Upper lobe of left lung (tissue), 6 donors: Measurements from ENCODE around the gene BCAT1. TPM values are rescaled to one million over a fixed set of nuclear protein-coding genes. Genes with fewer than 3 reads are reported as not detected.

Source experiments
- ATAC-seq, 2 donors: fragments of 200-7000 bp; cut with Tn5 transposase; one replicate each; pipeline ENCODE4 v1.9.1; 2022; ENCODE audit warnings: mild to moderate bottlenecking in 2 of 2, moderate library complexity in 2 of 2; ENCODE audit not compliant: low FRiP score in 2 of 2
- DNase-seq, 2 donors: peaks; one replicate each; pipeline ENCODE4 v3.0.0-alpha.2; 2019 to 2020
- H3K27ac ChIP-seq, 4 donors: fragments of 200-600 bp; sonication (generic); one replicate each; pipeline ENCODE4 v1.5.1; 2016 to 2019
- H3K27me3 ChIP-seq, 4 donors: fragments of 200-600 bp; sonication (generic); one replicate each; pipeline ENCODE4 v1.5.1; 2017 to 2019
- H3K36me3 ChIP-seq, 4 donors: fragments of 200-600 bp; sonication (generic); one replicate each; pipeline ENCODE4 v1.5.1; 2016 to 2019
- H3K4me1 ChIP-seq, 4 donors: fragments of 200-600 bp; sonication (generic); one replicate each; pipeline ENCODE4 v1.5.1; 2018 to 2019
- H3K4me3 ChIP-seq, 4 donors: fragments of 200-600 bp; sonication (generic); one replicate each; pipeline ENCODE4 v1.5.1; 2017 to 2019; ENCODE audit warnings: mild to moderate bottlenecking in 2 of 4, moderate library complexity in 1 of 4
- H3K9me3 ChIP-seq, 4 donors: fragments of 200-600 bp; sonication (generic); one replicate each; pipeline ENCODE4 v1.5.1; 2018 to 2019
- EP300 ChIP-seq, 4 donors: sonication (generic); formaldehyde crosslinking; IDR thresholded peaks; one replicate each; pipeline ENCODE4 v1.5.1; 2017; ENCODE audit warnings: antibody characterized with exemption in 4 of 4, control low read depth in 2 of 4
- POLR2A ChIP-seq, 4 donors: fragments of 450-650 bp; IDR thresholded peaks; one replicate each; pipeline ENCODE4 v1.5.1; 2016 to 2017; ENCODE audit warnings: antibody characterized with exemption in 4 of 4, mild to moderate bottlenecking in 2 of 4
- POLR2AphosphoS5 ChIP-seq, 2 donors: sonication (generic); formaldehyde crosslinking; IDR thresholded peaks; one replicate each; pipeline ENCODE4 v1.5.1; 2017; ENCODE audit warnings: antibody characterized with exemption in 2 of 2
- WGBS, 2 donors: methylation state at CpG; one replicate each; pipeline ENCODE4 v1.1.5; 2017 to 2018; 5-methylcytosine and 5-hydroxymethylcytosine counted together
- total RNA-seq, 6 donors: library from RNA; depleted of rRNA in 4 of 6; stranded (reverse); fragments of >200 nt in 4 of 6; gene quantifications; one replicate each; pipeline versions ENCODE4 v1.1.0 to v1.2.1, GENCODE V29; 2016 to 2021
- TF ChIP-seq, protein P1 (sequence below), 6 experiments: fragments of 450-650 bp in 4 of 6; fragments of 200-600 bp in 2 of 6; sonication (generic) in 2 of 6; IDR thresholded peaks; one replicate each; pipeline ENCODE4 v1.5.1; 2016 to 2019; ENCODE audit warnings: antibody characterized with exemption in 6 of 6
- donor health status: DM: no; HTN: no; CAD: no; lungs with moderate emphysema.
- donor health status: DM: no; HTN: yes; CAD: no; lungs with severe emphysema.

The BCAT1 gene
- total RNA-seq, 6 donors from 2014 or later, result 52.7 to 145 (median 72.7) TPM

DNA sequence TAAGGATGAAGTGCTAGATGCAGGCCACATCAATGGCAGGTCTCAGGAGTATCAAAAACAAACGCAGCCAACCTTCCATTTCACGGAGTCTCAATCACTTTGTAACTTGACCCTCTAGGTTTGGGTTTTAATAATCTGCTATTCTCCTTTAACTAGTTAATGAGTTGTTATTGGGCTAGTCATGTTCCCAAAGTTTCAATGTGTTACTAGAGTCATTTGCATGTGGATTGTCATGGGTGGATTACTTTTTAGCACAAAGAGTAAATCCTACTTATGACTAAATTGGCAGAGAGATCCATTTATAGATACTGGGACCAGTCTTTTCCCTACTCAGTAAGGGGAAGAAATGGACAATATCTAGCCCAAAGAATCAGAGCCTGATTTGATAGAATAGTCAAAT is 151.0 kb downstream of the BCAT1 start:
- H3K4me3 ChIP-seq, result no peak overlapping the region
- H3K27ac ChIP-seq, result no peak overlapping the region
- H3K4me1 ChIP-seq, result no peaks in the 10 kb centered on the region
- 84 to 93% methylated on average over 2 of the region's 2 CpGs for WGBS, 2 donors
- no peaks in the 10 kb centered on the region for H3K27me3 ChIP-seq
- peaks cover 0 to 2% (median 0%) of the 10 kb centered on the region in 4 donors for H3K9me3 ChIP-seq
- no peak for ATAC-seq
- TF ChIP-seq POLR2AphosphoS5 (IDR thresholded peaks at IDR 0.05) (no peak), POLR2A (IDR thresholded peaks at IDR 0.05) (no peak), EP300 (IDR thresholded peaks at IDR 0.05) (no peak)
- no peaks in the 10 kb centered on the region for H3K36me3 ChIP-seq
- DNase-seq, result no peak

DNA sequence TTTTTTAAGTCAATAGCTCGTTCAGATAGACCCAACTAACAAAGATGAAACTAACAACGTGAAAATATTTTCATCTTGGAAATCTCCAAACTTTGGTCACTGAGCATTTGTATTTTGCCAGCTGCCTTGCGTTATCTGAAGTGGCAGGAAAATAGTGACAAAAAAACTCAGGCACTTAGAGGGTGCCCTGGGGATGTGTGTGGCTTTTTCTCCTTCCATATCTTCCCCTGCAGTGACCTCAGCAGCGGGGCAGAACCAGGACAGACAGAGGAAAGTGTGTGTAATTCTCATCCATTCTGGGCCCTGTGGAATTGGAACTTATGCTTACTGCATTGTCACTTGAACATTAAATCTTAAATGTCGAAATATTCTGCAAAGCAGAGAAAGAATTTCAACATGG is 152.0 kb downstream of the BCAT1 start:
- 42 to 52% methylated on average over 5 of the region's 5 CpGs for WGBS, 2 donors
- ATAC-seq (no peak), DNase-seq (no peak)
- TF ChIP-seq POLR2A (IDR thresholded peaks at IDR 0.05) (no peak), POLR2AphosphoS5 (IDR thresholded peaks at IDR 0.05) (no peak), EP300 (IDR thresholded peaks at IDR 0.05) (no peak)
- TF ChIP-seq, protein P1, sequence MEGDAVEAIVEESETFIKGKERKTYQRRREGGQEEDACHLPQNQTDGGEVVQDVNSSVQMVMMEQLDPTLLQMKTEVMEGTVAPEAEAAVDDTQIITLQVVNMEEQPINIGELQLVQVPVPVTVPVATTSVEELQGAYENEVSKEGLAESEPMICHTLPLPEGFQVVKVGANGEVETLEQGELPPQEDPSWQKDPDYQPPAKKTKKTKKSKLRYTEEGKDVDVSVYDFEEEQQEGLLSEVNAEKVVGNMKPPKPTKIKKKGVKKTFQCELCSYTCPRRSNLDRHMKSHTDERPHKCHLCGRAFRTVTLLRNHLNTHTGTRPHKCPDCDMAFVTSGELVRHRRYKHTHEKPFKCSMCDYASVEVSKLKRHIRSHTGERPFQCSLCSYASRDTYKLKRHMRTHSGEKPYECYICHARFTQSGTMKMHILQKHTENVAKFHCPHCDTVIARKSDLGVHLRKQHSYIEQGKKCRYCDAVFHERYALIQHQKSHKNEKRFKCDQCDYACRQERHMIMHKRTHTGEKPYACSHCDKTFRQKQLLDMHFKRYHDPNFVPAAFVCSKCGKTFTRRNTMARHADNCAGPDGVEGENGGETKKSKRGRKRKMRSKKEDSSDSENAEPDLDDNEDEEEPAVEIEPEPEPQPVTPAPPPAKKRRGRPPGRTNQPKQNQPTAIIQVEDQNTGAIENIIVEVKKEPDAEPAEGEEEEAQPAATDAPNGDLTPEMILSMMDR (IDR thresholded peaks at IDR 0.05), result no peak
- H3K4me1 ChIP-seq, result no peaks in the 10 kb centered on the region
- no peaks in the 10 kb centered on the region for H3K36me3 ChIP-seq
- H3K27ac ChIP-seq, result no peak overlapping the region
- no peaks in the 10 kb centered on the region for H3K27me3 ChIP-seq
- H3K4me3 ChIP-seq, result no peak overlapping the region
- H3K9me3 ChIP-seq, result no peaks in the 10 kb centered on the region

DNA sequence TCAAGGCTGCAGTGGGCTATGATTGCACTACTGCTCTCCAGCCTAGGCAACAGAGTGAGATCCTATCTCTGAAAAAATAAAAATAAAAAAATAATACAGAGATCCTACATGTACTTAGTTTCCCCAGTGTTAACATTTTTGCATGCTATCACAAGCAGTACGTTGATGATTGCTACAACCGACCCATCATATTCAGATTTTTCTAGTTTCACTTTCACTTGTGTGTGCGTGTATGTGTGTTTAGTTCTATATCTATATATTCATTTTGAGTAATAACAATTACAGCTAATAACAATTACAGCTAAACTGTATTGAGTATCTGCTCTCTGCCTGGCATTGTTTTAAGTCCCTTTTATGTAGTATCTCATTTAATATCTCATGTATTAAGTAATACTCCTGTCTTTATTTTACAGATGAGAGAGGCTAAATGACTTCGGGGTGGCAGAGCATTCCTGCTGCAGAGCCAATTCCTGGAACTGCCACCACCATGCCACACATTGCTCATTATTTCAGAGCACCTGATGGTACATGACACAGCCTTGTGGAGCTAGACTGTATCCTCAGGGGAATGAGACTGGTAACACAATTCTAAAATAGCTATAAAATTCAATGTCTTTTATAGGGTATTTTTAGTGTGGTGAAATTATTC is 153.1 kb downstream of the BCAT1 start:
- Histone ChIP-seq H3K36me3 (no peaks in the 10 kb centered on the region), H3K4me3 (peak overlapping the region in 3 of 4 donors; percentile 16 to 39 (median 35)), H3K9me3 (no peaks in the 10 kb centered on the region), H3K4me1 (no peaks in the 10 kb centered on the region), H3K27ac (no peak overlapping the region), H3K27me3 (no peaks in the 10 kb centered on the region)
- 35 to 37% methylated on average over 4 of the region's 4 CpGs for WGBS, 2 donors
- TF ChIP-seq POLR2AphosphoS5 (IDR thresholded peaks at IDR 0.05), result no peak
- TF ChIP-seq POLR2A (IDR thresholded peaks at IDR 0.05), result no peak
- TF ChIP-seq EP300 (IDR thresholded peaks at IDR 0.05), result no peak
- TF ChIP-seq, protein P1 (IDR thresholded peaks at IDR 0.05), result no peak
- no peak for ATAC-seq
- no peak for DNase-seq

DNA sequence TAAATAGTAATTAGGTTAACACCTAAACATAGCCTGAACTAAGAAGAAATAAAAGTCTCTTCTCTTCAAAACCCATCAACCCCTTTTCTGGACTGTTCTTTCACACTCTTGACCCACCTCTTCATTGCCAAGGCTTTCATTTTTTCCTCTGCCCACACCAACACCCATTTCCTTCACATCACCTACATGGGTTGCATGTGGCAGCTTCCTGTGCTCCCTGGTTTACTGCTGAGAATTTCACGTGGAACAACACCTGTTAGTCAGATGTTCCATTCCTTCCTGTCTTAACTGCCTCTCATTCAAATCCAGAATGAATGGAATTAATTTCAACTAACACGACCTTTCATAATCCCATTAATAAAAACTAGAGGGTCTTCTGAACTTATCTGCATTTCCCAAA is 157.3 kb downstream of the BCAT1 start:
- no peaks in the 10 kb centered on the region for H3K9me3 ChIP-seq
- WGBS, 2 donors, result 59 to 71% methylated on average over 2 of the region's 2 CpGs
- ATAC-seq (no peak), DNase-seq (no peak)
- H3K36me3 ChIP-seq, result no peaks in the 10 kb centered on the region
- TF ChIP-seq, protein P1 (IDR thresholded peaks at IDR 0.05), result no peak
- TF ChIP-seq POLR2AphosphoS5 (IDR thresholded peaks at IDR 0.05) (no peak), POLR2A (IDR thresholded peaks at IDR 0.05) (no peak), EP300 (IDR thresholded peaks at IDR 0.05) (no peak)
- no peak overlapping the region for H3K4me3 ChIP-seq
- no peak overlapping the region for H3K27ac ChIP-seq
- H3K27me3 ChIP-seq, result no peaks in the 10 kb centered on the region
- H3K4me1 ChIP-seq, result no peaks in the 10 kb centered on the region

DNA sequence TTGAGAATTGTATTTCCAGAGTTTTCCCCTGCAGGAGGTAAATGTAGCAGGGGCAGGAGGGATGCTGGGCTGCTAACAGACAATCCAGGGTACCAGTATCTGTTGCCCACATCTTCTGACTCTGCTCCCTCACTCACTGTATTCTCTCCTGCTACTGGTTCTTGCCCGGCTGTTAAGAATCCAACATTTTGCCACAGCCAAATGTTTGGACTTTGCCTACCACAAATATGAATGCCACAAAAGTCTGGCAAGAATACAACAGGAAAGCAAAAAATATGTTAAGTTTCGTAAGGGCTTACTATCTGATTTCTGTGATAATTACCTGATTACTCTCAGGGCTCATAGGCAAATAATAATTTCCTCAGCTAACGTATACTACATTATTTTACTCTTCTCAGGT is 160.0 kb downstream of the BCAT1 start:
- Histone ChIP-seq H3K36me3 (no peaks in the 10 kb centered on the region), H3K4me1 (no peaks in the 10 kb centered on the region), H3K27me3 (no peaks in the 10 kb centered on the region), H3K9me3 (no peaks in the 10 kb centered on the region), H3K27ac (no peak overlapping the region), H3K4me3 (no peak overlapping the region)
- TF ChIP-seq POLR2AphosphoS5 (IDR thresholded peaks at IDR 0.05) (no peak), POLR2A (IDR thresholded peaks at IDR 0.05) (no peak), EP300 (IDR thresholded peaks at IDR 0.05) (no peak)
- TF ChIP-seq, protein P1 (IDR thresholded peaks at IDR 0.05), result no peak
- no peak for ATAC-seq
- DNase-seq, result no peak
- WGBS, 2 donors, result 62 to 74% methylated on average over 3 of the region's 3 CpGs
